ENCODE results near the gene FGF14.

Gene FGF14

GRCh38 chr13:102401766-102402165 lies at the start of gene FGF14:
FGF14 (minus strand) TSS chr13:102402048.
- DNase-seq (ENCODE audit: low spot score): no peak

DNA sequence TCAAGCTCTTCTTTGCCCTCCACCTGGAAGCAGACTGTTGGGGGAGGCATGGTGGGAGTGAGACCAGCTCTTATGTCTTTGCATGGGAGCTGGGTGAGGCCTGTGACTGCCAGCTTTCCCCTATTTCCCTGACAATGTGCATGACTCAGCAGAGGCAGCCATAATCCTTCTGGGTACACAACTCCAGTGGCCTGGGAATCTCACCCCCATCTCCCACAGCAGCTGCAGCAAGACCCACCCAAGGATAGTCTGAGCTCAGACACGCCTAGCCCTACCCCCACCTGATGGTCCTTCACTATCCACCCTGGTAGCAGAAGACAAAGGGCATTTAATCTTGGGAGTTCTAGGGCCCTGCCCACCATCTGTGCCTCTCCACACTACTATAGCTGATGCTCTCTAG lies 41.4 kb upstream of the FGF14 start:
- no peak for DNase-seq (ENCODE audit: low spot score)

- no peak for DNase-seq (ENCODE audit: low spot score)
These were observed 39.2 kb upstream of the FGF14 start for GRCh38 chr13:102441085-102441484.

DNA sequence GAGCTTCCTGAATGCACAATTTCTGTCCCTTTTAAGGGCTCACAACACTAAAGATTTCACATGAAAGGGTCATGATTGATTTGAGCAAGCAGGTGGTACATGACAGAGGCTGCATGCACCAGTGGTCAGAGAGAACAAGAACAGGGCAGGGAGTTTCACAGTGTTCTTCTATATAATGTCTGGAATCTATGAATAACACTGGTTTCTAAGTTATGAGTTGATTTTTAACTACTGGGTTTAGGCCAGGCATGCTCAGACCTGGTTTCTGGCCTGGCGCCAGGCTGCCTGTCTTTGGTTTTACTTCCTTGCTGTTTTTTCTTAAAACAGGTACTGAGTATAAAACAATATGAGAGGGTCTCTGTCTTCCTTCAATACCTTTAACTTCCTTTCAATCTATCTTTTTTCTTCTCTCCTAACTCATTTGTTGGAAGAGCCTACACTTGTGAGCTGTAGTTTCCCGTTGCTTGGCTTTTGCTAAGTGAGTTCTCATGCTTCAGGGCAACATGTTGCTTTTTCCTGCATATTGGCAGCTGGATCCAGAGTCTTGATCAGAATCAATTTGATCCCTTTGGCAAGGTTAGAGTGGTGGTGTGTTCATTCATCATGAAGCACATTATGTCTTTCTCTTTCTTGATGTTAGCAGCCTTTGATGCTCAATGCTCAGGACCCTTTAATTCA lies 38.5 kb upstream of the FGF14 start:
- DNase-seq (ENCODE audit: low spot score): no peak

GRCh38 chr13:102422690-102423089 lies 20.8 kb upstream of the FGF14 start:
- DNase-seq (ENCODE audit: low spot score): no peak

- no peak for DNase-seq (ENCODE audit: low spot score)
These were observed 3.8 kb upstream of the FGF14 start for GRCh38 chr13:102405499-102406100.

DNA sequence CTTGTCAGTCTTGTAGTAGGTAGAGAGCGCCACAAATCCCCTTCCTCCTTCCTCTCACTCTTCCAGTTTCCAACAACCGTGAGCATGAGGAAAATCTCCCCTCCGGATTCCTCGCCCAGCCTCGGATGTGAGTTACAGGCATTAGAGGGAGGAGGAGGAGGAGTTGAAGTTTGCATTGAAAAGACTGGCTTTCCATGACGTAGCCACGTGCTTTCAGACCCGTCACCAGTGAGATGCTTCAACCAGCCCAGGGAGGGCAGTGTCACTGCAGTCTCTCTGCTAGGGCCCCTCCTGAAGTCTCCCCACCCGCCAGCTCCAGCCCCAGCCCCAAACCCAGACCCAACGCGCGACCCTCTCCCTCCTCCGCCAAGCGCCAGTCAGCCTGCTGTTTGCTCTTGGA lies 442 bp upstream of the FGF14 start:
- DNase-seq (ENCODE audit: low spot score): no peak

- DNase-seq (ENCODE audit: low spot score): no peak
These were observed 583 bp downstream of the FGF14 start for GRCh38 chr13:102401265-102401664.

DNA sequence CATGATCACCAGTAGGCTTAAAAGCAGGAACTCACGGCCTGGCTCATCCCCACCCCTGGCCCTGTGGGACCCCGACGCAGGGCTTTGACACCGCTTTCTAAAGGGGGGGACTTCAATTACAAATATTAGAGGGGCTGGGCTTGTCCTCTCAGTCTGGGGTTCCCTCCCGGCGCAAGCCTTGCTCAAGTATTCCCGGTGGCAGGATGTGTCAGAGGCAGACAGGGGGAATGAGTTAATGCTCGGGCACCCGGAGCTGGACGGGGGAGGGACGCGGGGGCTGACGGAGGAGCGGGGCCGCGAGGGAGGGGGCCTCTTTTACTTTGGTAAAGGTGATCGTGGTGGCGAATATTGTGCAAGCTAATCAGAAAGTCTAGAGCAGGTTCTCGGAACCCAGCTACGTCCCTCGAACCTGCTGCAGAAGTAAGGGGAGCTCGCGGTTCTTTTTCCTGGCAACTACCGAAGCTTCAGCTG lies 1.1 kb downstream of the FGF14 start:
- DNase-seq (ENCODE audit: low spot score): no peak

- no peak for DNase-seq (ENCODE audit: low spot score)
These were observed 1.8 kb downstream of the FGF14 start for GRCh38 chr13:102399791-102400674.

- no peak for DNase-seq (ENCODE audit: low spot score)
These were observed 5.9 kb downstream of the FGF14 start for GRCh38 chr13:102395939-102396338.

GRCh38 chr13:102395174-102395573 lies 6.7 kb downstream of the FGF14 start:
- DNase-seq (ENCODE audit: low spot score): no peak

- no peak for DNase-seq (ENCODE audit: low spot score)
These were observed 7.4 kb downstream of the FGF14 start for GRCh38 chr13:102394158-102395053.

DNA sequence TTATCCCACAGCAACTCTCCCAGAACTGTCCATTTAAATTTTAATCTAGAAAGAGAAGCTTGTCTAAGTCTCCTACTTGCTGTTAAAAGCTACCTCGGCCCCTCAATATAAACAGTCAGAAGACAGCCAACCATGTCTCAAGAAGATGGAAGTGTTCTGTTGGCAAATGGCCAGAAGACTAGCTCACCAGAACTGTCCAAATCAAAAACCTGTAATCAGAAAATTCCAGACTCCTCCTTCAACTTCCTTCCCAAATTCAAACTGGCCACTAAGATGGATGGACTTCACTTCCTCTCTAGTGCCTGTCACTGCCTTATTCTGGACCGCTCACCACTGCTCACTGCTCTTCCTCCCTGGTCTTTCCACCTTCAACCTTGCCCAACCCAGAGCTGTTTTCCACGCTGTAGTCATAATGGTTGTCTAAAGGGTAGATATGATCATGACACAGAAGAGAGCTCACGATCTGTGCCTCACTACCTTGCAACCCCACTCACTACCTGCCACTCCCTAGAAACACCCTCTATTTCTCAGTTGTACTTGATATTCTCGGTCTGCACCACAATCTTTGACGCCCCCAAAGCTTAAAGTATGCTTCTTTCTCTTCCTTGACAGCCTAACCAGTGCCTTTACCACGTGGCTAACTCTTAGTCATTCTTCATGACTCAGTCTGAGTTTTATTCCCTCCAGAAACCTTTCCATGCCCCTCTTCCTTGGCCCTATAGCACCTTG lies 9.2 kb downstream of the FGF14 start:
- no peak for DNase-seq (ENCODE audit: low spot score)

GRCh38 chr13:102386461-102386860 lies 15.4 kb downstream of the FGF14 start:
- DNase-seq (ENCODE audit: low spot score): no peak

GRCh38 chr13:102380012-102380411 lies 21.8 kb downstream of the FGF14 start:
- no peak for DNase-seq (ENCODE audit: low spot score)

- DNase-seq (ENCODE audit: low spot score): no peak
These were observed 25.5 kb downstream of the FGF14 start for GRCh38 chr13:102376318-102376717.

- DNase-seq (ENCODE audit: low spot score): no peak
These were observed 27.1 kb downstream of the FGF14 start for GRCh38 chr13:102374726-102375125.

DNA sequence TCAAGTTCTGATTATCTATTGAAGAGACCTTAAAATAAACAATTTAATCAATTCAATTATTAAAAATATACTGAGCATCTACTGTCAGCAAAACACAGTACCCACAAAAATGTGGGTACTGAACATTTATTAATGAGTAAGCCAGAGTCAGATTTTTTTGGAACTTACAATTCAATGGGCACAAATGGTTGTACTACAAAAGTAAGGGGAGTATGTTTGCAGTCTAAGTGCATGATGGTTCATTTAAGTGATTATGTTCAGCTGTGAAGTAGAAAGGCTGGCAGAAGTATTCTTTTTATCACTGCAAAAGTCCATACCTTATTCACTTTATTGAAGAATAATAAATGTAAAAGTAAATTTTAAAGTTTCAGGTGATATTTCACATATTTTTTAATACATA lies 27.6 kb downstream of the FGF14 start:
- no peak for DNase-seq (ENCODE audit: low spot score)

DNA sequence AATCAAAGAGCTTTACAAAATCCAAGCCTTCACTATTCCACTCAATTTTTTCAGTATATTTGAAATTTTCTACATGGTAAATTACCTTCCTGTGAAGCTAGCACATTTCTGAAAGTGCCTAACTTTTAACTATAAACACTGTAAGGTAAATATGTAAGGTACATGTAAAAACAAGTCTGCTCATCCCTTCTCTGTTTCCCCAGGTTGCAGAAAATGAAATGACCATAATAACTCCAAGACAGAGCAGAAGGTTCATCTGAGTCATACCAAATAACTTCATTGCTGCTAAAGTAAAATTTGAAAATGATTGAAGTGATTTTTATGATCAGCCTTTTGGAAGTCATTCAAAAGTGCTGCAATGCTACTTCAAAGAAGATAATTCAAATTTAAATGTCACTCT lies 28.6 kb downstream of the FGF14 start:
- no peak for DNase-seq (ENCODE audit: low spot score)

DNA sequence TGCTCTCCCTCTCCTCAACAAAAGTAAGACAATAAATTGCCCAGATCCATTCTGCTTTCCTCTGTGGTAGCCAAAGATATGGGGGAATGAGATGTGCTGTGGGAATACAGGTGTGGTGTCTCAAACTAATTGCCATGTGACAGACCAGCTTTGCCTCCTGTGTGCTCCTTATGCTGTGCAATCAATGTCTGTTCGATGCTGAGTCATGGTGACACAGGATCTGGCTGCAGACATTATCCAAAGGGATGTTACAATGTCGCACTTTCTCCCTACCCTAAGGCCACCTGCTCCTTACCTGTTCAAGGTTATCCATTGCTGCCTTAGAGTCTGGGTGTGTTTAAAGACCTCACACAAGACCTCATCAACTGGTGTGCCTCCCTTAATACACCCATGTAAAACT lies 32.5 kb downstream of the FGF14 start:
- DNase-seq (ENCODE audit: low spot score): no peak
